K562 (cell line): ENCODE measurements around the gene PBX2. TPM values are rescaled to one million over a fixed set of nuclear protein-coding genes. Genes with fewer than 3 reads are reported as not detected.

Source experiments
- CBFA2T2 ChIP-seq: fragments of 450-650 bp; conservative IDR thresholded peaks from 2 replicates; pipeline ENCODE4 v1.6.1; 2017; ENCODE audit warnings: mild to moderate bottlenecking
- ETV6 ChIP-seq, 3 experiments: fragments of 150-350 bp in 1 of 3; sonication (generic) in 1 of 3; formaldehyde crosslinking in 1 of 3; IDR thresholded peaks; 2 replicates each; pipeline versions ENCODE4 v1.6.1 to v1.8.0; 2014 to 2022; ENCODE audit warnings: borderline replicate concordance in 2 of 3, low read depth in 2 of 3, antibody characterized with exemption in 1 of 3, low read length in 1 of 3, mild to moderate bottlenecking in 1 of 3, missing genetic modification reagents in 1 of 3
- HBP1 ChIP-seq: fragments of 450-650 bp; formaldehyde crosslinking; IDR thresholded peaks from 2 replicates; pipeline ENCODE4 v1.4.0; 2022; ENCODE audit warnings: missing genetic modification characterization
- KDM5B ChIP-seq: fragments of 200-600 bp; sonication (generic); IDR thresholded peaks from 2 replicates; pipeline ENCODE4 v1.6.1; 2012; ENCODE audit warnings: low read depth, mild to moderate bottlenecking, moderate library complexity, low read length, control low read depth, inconsistent platforms; ENCODE audit not compliant: insufficient replicate concordance
- MTA2 ChIP-seq: fragments of 450-650 bp; IDR thresholded peaks from 2 replicates; pipeline ENCODE4 v1.6.1; 2016; ENCODE audit warnings: low read depth
- MTA3 ChIP-seq: fragments of 450-650 bp; formaldehyde crosslinking; IDR thresholded peaks from 2 replicates; pipeline ENCODE4 v1.6.1; 2017; ENCODE audit warnings: mild to moderate bottlenecking, borderline replicate concordance
- NCOA2 ChIP-seq, 2 experiments: fragments of 450-650 bp; IDR thresholded peaks; 2 replicates each; pipeline ENCODE4 v1.6.1; 2018; ENCODE audit warnings: mild to moderate bottlenecking in 2 of 2, moderate library complexity in 1 of 2; ENCODE audit not compliant: partially characterized antibody in 2 of 2
- NCOA4 ChIP-seq: fragments of 450-650 bp; IDR thresholded peaks from 2 replicates; pipeline ENCODE4 v1.6.1; 2018; ENCODE audit warnings: mild to moderate bottlenecking; ENCODE audit not compliant: partially characterized antibody
- NFIX ChIP-seq: fragments of 250-450 bp; sonication (Bioruptor Pico); IDR thresholded peaks from 2 replicates; pipeline ENCODE4 v1.4.0; 2020; ENCODE audit warnings: low read depth, mild to moderate bottlenecking, moderate library complexity
- PPARD ChIP-seq: fragments of 250-450 bp; sonication (Bioruptor Pico); IDR thresholded peaks from 2 replicates; pipeline ENCODE4 v1.8.0; 2022; ENCODE audit warnings: inconsistent platforms, mild to moderate bottlenecking, moderate library complexity
- RBM22 ChIP-seq: fragments of 200-400 bp; formaldehyde crosslinking; IDR thresholded peaks from 2 replicates; pipeline ENCODE4 v1.6.1; 2018; ENCODE audit warnings: low read length, low read depth; ENCODE audit not compliant: poor library complexity, severe bottlenecking
- RFX1 ChIP-seq: fragments of 450-650 bp; IDR thresholded peaks from 2 replicates; pipeline ENCODE4 v1.6.1; 2016; ENCODE audit warnings: mild to moderate bottlenecking, moderate library complexity
- TCFL5 ChIP-seq: fragments of 250-450 bp; sonication (Bioruptor Pico); conservative IDR thresholded peaks from 2 replicates; pipeline ENCODE4 v1.6.1; 2021; ENCODE audit warnings: mild to moderate bottlenecking, moderate library complexity, matching md5 sums
- YBX1 ChIP-seq: fragments of 450-650 bp; IDR thresholded peaks from 2 replicates; pipeline ENCODE4 v1.7.1; 2016; ENCODE audit warnings: mild to moderate bottlenecking
- ZNF354B ChIP-seq: fragments of 250-450 bp; sonication (Bioruptor Pico); IDR thresholded peaks from 2 replicates; pipeline ENCODE4 v1.4.0; 2020
- ZNF431 ChIP-seq: sonication (generic); formaldehyde crosslinking; IDR thresholded peaks from 2 replicates; pipeline ENCODE4 v1.8.0; 2022; ENCODE audit warnings: mild to moderate bottlenecking, missing genetic modification reagents
- ZNF764 ChIP-seq: fragments of 250-450 bp; sonication (Bioruptor Pico); IDR thresholded peaks from 2 replicates; pipeline ENCODE4 v1.4.0; 2020; ENCODE audit warnings: low read depth, mild to moderate bottlenecking, moderate library complexity
- polyA plus RNA-seq, 8 experiments: library from polyadenylated mRNA; depleted of rRNA in 4 of 8; stranded (reverse) in 5 of 8; unstranded in 3 of 8; fragments of >200 nt; fragmentation: Nextera tagmentation in 2 of 8; fragmentation: Illumina TruSeq in 1 of 8; extraction: Ambion mirVana in 2 of 8; extraction: Trizol in 1 of 8; gene quantifications; 2 replicates each; pipeline versions ENCODE4 v1.2.1 to v1.2.3, GENCODE V29; 2011 to 2014; ENCODE audit warnings: inconsistent platforms in 1 of 8, missing spikeins in 1 of 8
- total RNA-seq, 7 experiments: library from RNA; depleted of rRNA in 6 of 7; stranded (reverse); fragments of >200 nt in 6 of 7; fragmentation: Illumina TruSeq in 2 of 7; extraction: Trizol in 2 of 7; gene quantifications; 2 replicates each; pipeline versions ENCODE4 v1.2.1 to v1.2.3, GENCODE V29; 2011 to 2021; ENCODE audit warnings: low replicate concordance in 1 of 7
- TF ChIP-seq, protein P1 (sequence below): fragments of 450-650 bp; IDR thresholded peaks from 2 replicates; pipeline ENCODE4 v1.6.1; 2018; ENCODE audit not compliant: partially characterized antibody
- TF ChIP-seq, protein P2 (sequence below): fragments of 450-650 bp; formaldehyde crosslinking; conservative IDR thresholded peaks from 2 replicates; pipeline ENCODE4 v1.4.0; 2022; ENCODE audit warnings: mild to moderate bottlenecking, missing genetic modification characterization
- TF ChIP-seq, protein P3 (sequence below): fragments of 250-450 bp; sonication (Bioruptor Pico); IDR thresholded peaks from 2 replicates; pipeline ENCODE4 v1.6.1; 2021; ENCODE audit warnings: mild to moderate bottlenecking

The PBX2 gene
- total and polyA plus RNA-seq, 9 of the 15 experiments (the other 6 are each of a cell fraction or from before 2014, with no cell fraction given), result 1.9 to 134 (median 62.5) TPM

GRCh38 chr6:32190054-32190851 is at the start of gene PBX2 (continued):
- TF ChIP-seq, protein P1, sequence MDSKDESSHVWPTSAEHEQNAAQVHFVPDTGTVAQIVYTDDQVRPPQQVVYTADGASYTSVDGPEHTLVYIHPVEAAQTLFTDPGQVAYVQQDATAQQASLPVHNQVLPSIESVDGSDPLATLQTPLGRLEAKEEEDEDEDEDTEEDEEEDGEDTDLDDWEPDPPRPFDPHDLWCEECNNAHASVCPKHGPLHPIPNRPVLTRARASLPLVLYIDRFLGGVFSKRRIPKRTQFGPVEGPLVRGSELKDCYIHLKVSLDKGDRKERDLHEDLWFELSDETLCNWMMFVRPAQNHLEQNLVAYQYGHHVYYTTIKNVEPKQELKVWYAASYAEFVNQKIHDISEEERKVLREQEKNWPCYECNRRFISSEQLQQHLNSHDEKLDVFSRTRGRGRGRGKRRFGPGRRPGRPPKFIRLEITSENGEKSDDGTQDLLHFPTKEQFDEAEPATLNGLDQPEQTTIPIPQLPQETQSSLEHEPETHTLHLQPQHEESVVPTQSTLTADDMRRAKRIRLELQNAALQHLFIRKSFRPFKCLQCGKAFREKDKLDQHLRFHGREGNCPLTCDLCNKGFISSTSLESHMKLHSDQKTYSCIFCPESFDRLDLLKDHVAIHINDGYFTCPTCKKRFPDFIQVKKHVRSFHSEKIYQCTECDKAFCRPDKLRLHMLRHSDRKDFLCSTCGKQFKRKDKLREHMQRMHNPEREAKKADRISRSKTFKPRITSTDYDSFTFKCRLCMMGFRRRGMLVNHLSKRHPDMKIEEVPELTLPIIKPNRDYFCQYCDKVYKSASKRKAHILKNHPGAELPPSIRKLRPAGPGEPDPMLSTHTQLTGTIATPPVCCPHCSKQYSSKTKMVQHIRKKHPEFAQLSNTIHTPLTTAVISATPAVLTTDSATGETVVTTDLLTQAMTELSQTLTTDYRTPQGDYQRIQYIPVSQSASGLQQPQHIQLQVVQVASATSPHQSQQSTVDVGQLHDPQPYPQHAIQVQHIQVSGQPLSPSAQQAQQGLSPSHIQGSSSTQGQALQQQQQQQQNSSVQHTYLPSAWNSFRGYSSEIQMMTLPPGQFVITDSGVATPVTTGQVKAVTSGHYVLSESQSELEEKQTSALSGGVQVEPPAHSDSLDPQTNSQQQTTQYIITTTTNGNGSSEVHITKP, result peak; percentile 54
- no peak for TF ChIP-seq NCOA4
- TF ChIP-seq PPARD, result no peak
- no peak for TF ChIP-seq CBFA2T2
- TF ChIP-seq ZNF431 (CRISPR knock-in tag), result no peak
- TF ChIP-seq ETV6 (IDR thresholded peaks at IDR 0.05; ENCODE audit: borderline replicate concordance in 1 of 2, low read depth in 2 of 2, low read length in 1 of 2), result no peak
- no peak for TF ChIP-seq ETV6 (CRISPR knock-in tag; IDR thresholded peaks at IDR 0.05; ENCODE audit: borderline replicate concordance)
- no peak for TF ChIP-seq RBM22
- peak; percentile 58; the same call in 1 of the 2 replicates for TF ChIP-seq MTA3
- peak; percentile 93 for TF ChIP-seq HBP1 (CRISPR knock-in tag)
- TF ChIP-seq ZNF354B (CRISPR knock-in tag), result no peak
- TF ChIP-seq NFIX (CRISPR knock-in tag), result no peak
- no peak for TF ChIP-seq RFX1
- TF ChIP-seq, protein P2, sequence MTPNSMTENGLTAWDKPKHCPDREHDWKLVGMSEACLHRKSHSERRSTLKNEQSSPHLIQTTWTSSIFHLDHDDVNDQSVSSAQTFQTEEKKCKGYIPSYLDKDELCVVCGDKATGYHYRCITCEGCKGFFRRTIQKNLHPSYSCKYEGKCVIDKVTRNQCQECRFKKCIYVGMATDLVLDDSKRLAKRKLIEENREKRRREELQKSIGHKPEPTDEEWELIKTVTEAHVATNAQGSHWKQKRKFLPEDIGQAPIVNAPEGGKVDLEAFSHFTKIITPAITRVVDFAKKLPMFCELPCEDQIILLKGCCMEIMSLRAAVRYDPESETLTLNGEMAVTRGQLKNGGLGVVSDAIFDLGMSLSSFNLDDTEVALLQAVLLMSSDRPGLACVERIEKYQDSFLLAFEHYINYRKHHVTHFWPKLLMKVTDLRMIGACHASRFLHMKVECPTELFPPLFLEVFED, result peak; percentile 95
- TF ChIP-seq NCOA2 (IDR thresholded peaks at IDR 0.05; ENCODE audit: partially characterized antibody in 2 of 2), result no peak
- TF ChIP-seq ZNF764 (CRISPR knock-in tag), result no peak
- TF ChIP-seq YBX1, result no peak
- TF ChIP-seq MTA2, result peak; percentile 63
- peak; percentile 14 for TF ChIP-seq KDM5B
- TF ChIP-seq TCFL5 (CRISPR knock-in tag), result no peak
- TF ChIP-seq, protein P3, sequence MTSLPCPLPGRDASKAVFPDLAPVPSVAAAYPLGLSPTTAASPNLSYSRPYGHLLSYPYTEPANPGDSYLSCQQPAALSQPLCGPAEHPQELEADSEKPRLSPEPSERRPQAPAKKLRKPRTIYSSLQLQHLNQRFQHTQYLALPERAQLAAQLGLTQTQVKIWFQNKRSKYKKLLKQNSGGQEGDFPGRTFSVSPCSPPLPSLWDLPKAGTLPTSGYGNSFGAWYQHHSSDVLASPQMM (CRISPR knock-in tag), result no peak
